ENCODE data around the gene PLP2.
A peak's percentile ranks its signal among the peaks of the same experiment; 100 is the strongest.
"Not testable (repeated sequence)": the region's sequence is repeated elsewhere in the genome, so short reads cannot be mapped to it uniquely, and the experiment has no call there.

PLP2 gene

DNA sequence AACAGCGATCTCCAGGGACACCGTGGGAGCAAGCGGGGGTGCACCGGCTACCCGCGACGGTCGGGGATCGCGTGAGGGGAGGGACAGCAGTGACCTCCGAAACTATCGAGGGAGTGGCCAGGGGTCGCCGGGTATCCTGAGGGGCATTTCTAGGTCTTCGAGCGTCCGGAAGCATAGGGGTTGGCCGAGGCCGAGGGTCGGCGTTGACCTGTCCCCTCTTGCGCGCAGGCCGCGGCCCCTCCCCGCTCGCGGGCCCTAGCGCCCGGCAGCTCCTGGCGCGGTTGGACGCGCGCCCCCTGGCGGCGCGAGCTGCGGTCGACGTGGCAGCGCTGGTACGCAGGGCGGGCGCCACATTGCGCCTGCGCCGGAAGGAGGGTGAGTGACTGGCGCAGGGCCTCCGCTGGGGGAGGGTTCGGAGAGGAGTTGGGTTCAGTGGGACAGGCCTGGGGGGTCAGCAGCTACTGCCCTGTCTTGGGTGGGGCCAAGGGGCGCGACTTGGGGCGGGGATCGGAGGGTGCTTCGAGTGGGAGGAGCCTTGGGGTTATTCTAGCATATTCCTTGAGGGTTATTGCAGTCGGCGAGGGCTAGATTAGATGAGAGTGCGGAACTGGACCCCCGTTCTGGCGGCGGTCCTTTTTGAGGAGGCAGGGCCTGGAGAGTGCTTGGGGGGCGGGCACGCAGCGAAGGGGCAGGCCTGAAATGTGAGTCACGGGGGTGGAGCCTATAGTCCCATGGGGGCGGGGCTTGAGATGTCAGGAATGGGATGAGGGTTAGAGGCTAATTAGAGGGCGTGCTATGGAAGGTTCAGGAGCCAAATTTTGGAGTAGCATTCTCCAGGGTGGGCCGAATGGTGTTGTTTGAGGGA is 7.9 kb upstream of the PLP2 start:
- peak; percentile 82 for DNase-seq (ENCODE audit: low spot score)

DNA sequence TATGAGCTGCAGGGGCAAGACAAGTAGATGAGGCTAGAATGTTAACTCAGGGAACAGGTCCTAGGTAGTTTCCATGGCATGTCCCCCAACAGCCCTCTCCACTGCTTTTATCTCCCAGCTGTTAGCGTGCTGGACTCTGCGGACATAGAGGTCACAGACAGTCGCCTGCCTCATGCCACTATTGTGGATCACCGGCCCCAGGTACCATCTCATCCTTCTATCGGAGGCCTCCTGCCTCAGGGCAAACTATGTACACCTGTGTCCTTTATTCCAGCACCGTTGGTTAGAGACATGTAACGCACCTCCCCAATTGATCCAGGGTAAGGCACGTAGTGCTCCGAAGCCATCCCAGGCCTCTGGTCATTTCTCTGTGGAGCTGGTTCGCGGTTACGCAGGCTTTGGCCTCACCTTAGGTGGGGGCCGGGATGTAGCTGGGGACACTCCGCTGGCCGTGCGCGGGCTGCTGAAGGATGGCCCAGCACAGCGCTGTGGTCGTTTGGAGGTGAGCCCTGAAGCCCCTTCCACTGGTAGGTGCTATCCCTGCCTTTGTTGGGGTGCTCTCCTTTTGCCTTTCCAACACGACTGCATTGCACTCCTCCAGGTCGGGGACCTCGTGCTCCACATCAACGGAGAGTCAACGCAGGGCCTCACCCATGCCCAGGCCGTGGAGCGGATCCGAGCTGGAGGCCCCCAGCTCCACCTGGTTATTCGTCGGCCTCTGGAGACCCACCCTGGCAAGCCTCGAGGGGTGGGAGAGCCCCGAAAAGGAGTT is 6.9 kb upstream of the PLP2 start:
- no peak for DNase-seq (ENCODE audit: low spot score)

DNA sequence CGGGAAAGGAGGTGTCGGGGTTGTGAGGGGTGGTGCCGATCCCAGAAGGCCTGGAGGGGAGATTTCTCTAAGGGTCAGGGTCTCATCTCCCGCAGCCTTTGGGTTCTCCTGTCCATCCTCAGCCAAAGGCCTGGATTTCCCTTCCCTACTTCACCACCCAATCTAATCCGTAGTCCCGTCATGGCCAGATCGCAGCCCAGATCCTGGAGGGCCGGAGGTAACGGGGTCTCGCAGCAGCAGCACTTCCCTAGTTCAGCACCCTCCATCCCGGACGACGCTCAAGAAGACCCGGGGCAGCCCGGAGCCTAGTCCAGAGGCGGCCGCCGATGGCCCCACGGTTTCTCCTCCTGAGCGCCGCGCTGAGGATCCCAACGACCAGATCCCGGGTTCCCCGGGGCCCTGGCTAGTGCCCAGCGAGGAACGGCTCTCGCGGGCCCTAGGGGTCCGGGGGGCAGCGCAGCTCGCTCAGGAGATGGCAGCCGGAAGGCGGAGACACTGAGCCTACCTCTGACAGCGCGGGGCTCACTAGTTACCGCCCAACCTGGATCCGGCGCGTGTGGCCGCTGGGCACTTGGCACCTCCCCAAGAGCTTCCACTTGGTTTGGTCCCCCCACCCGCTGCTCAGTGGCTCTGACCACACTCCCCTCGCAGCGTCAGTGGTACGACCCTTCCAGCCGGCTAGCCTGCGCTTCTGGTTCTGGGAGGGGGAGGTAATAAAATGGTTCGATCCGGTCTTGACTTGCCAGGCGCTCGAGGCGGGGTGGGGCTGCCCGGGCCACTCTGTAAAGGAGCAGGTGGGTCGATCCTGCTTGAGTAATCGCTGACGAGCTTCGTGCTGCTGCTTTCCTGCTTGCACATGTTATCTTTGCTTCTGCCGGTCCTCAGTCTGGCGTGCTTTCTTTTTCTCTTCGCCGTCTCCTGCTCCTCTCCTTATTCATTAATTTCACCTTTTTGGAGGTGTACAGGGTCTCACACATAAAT is 5.5 kb upstream of the PLP2 start:
- peak; percentile 93 for DNase-seq (ENCODE audit: low spot score)

DNA sequence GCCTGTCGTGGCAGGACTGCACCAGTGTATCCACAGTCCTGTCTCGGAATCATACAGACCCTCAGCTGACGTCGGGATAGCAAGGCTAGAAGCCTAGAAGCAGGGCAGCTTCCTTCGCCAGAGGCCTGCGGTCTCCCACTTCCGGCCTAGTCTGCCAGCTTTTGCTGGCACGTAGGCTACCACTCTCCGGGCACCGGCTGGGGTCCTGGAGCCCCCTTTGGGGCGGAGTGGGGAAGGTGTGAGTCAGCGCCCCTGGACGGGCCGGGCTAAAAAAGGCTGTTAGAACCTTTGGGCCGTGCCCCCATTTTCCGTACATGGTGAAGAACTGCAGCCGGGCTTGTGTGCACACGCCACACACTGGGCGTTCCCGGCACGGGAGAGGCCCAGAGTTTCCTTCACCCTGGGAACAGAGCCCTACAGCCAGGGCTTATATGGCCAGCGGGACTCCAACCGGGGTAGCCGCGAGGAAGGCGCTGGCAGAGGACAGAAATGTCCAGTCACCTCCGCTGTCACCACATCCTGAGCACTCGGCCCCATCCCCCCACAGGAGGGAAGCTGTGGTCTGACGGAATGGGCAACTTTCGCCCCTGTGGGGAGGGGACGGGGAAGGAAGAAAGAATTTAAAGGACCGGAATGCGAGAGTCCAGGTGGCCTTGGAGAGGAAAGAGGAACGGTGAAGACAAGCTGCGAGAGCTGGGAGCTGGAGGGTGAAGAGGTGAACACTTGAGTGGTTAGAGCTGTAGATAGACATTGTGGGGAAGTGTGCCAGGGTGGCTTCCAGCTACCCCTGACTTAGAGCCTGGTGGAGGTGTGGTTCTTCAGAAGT is 4.6 kb upstream of the PLP2 start:
- DNase-seq (ENCODE audit: low spot score), result no peak

DNA sequence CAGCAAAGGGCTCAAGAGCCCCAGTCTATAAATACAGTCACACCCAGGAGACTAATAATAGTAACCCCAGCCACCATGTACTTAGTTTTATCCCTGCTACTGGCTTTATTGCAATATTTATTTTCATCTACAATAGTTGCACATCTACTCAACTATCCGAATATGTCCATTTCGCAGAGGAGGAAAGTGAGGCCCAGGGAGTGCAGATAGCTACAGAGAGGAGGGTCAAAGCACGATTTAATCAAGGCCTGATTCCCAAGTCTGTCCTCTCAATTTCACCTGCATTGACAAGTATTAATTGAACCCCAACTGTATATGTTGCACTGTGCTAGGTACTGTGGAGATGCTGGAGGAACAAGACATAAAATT is 4.0 kb upstream of the PLP2 start:
- DNase-seq (ENCODE audit: low spot score), result no peak

DNA sequence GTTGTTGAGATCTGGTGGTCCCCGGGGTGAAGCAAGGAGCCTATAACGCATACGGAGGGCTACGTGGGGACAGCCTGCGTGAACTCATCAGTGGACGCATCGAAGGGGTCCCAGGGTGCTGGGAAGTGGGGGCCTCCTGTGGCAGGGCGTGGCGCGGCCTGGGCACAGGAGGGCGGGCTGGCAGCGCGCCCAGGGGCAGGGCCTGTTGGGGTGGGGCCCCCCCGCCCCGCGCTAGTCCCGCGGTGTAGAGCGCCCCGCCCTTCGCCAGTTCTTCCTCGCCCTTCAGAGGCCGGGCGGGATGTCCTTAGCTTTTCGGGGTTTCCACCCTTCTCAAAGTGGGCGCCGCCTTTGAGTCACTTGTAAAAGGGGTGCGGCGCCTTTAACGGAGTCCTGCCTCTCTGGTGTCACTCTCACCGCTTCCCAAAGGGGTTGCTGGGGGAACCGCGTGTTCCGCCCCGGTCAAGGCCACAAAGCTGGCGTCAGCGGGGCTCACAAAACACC is 632 bp downstream of the PLP2 start:
- no peak for DNase-seq (ENCODE audit: low spot score)

DNA sequence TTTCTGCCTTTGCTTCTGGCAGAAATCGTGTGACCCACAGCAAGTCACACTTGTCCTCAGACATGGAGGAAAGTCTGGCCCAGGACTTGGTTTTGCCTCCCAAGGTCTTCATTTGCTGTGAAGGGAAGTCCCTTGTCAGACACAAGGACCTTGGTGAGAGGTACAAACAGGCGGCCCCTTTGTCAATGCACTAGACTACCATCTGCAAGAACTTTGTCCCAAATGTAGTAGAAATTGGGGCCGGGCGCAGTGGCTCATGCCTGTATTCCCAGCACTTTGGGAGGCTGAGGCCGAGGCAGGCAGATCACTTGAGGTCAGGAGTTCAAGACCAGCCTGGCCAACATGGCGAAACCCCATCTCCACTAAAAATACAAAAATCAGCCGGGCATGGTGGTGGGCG is 1.8 kb downstream of the PLP2 start:
- DNase-seq (ENCODE audit: low spot score), result not testable (repeated sequence)

DNA sequence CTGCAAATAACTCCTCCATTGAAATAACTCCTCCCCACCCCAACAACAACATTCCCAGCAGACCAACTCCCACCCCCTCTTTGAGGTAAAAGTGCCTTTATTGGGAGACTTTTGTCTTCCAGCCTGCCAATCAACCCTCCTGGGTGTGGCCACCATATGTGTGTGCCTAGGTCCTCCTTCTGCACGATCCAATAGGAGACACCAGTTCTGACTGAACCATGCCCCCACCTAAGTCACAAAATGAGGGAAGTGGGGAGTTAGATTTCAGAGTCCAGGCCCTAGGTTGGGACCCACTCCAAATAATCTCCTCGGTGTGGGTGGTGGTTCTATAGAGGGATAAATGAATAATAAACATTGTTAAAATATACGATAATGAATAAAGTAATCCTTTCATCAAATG is 3.0 kb downstream of the PLP2 start:
- no peak for DNase-seq (ENCODE audit: low spot score)

DNA sequence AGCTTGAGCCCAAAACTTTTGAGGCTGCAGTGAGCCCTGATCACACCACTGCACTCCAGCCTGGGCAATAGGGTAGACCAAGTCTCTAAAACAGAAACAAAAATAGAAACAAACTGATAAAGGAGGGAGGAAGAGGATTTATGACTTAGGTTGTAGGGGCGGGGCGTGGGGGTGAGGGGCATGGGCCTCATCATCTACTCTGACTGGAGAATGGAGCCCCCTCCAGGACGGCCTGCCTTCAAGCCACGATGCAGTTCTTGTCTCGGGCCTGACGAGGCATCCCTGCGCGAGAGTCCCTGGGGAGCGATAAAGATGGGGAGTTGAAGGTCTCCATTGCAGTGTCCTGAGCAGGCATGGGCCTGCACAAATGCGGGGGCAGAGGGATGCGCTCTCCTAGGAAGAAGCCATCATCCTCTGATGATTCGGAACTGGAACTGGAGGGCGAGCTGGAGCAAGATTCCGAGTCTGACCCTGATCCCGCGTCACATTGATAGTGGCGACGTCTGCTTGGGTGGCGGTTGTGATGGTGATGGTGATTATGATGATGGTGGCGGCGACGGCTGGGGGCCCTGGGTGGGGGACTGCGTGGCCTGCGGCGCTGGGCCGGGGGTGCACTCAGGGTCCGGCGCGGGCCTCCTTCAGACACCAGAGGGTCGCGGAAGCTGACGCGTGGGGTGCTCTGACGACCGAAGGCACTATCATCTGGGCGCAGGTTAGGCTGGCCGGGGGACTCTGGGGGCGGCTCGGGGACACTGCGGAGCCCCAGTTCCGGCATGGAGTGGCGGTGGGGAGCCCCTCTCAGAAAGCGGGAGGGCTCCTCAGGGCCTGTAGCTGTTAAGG is 4.0 kb downstream of the PLP2 start:
- no peak for DNase-seq (ENCODE audit: low spot score)

DNA sequence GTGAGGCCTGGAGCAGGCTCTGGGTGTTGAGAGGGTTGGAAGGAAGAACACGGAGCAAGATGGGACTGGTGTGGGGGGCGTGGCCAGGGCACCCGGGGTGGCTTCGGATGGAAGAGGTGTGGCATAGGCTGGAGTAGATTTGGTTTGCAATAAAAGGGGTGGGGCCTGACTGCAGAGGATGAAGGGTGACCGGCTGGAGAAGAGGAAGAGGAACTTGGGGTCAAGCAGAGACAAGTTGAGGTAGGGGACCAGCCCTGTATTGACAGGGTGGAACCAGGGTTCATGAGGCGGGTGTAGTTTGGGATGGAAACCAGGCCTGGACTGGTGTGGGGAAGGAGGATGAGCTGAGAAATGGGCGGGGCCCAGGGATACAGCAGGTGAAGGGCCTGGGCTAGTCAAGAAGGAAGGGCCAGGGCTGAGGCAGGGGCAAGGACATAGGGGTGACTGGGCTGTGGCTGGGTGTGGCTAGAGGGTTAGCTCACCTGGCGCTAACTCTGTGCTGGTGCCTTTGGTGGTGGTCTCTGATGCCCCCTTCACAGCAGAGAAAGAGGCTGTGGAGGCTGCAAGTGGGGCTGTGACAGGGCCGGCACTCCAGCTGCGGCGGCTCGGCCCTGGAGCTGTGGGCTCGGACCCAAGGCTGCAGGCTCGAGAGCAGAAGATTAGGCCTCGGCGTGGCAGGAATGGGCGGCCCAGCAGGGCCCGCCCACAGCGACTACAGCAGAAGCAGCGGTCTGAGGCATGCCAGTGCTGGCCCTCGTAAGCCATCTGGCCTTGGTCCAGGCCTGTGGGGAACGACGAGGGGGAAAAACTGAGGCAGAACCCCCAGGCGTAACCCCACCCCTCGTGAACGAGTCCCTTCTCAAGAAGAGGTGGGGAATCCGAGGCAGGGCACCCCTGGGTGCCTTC is 5.0 kb downstream of the PLP2 start:
- DNase-seq (ENCODE audit: low spot score), result no peak

DNA sequence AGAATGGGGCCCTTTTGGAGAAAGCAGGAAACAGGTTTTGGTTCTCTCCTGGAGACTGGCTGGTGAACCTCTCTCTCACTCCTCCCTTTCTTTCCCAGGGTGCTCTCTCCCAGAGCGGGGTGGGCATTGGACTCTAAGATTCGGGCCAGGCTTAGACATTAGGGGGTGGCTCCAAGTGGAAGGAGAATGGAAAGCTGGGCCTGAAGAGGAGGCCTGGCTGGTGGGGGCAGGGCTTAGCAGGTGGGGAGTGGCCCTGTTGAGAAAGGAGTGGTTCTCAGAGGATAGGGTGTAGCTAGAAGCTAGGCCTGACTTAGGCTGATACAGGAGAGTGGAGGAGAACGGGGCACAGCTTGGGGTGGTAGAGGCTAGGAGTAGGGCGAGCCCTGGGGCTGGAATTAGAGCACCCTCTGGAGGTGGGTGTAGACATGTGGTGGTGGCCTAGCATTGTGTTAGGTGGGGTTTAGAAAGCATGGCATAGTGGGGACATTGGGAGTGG is 5.7 kb downstream of the PLP2 start:
- DNase-seq (ENCODE audit: low spot score), result no peak

DNA sequence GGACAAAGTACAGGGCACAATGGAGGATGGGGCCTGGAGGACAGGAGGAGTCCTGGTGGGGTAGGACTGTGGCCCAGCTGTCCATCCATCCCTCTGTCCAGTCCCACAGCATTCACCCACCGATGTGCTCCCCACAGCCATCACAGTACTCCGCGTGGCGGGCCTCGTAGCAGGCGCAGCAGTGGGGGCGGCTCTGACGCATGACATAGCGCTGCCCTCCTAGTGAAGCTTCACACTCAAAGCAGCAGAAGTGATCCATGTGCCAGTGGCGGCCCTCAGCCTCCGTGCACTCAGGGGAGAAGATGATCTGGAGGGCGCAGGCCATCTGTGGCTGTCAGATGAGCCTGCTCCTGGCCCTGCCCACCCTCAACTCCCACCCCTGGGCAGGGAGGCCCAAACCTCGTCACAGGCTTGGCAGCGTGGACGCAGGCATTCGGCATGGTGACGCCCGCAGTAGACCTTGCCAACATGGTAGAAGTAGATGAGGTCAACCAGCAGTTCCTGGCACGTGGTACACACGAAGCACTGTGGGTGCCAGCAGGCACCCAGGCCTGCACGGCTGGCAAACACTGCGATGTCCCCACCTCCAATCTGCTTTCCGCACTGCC is 6.3 kb downstream of the PLP2 start:
- DNase-seq (ENCODE audit: low spot score), result no peak

DNA sequence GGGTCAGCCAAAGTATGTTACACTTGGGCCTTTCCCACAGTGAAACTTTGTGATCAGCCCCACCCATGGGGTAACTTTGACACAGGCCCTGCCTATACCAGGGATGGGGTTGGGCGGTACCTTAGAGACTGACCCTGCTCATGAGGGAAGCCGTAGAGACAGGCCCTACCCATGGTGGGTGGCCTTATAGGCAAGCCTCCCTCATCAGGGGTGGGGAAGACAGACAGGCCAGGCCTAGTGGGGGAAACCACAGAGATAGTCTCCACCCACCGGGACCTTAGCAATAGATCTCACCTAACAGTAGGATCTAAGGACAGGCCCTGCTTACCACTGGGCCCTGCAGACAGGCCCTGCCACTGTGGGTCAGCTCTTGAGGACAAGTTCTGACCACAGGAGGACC is 6.8 kb downstream of the PLP2 start:
- no peak for DNase-seq (ENCODE audit: low spot score)

DNA sequence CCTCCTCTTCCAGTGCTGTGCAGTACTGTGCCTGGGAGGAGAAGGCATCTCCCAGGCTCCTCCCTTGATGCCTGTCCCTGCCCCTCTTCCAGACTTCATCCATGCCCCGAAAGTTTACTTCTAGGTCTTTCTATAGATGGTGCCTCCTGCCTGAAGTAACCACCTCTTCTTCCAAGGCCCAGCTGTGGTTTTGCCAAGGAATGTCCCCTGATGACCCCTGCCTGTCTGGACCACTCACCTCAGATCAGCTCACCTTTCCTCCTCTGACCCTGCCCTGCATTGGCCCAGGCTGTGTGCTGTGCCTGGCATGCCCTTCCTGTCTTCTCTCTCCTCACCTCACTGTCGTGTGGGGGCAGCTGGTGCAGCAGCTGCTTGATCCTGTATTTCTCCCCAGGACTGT is 7.7 kb downstream of the PLP2 start:
- no peak for DNase-seq (ENCODE audit: low spot score)

DNA sequence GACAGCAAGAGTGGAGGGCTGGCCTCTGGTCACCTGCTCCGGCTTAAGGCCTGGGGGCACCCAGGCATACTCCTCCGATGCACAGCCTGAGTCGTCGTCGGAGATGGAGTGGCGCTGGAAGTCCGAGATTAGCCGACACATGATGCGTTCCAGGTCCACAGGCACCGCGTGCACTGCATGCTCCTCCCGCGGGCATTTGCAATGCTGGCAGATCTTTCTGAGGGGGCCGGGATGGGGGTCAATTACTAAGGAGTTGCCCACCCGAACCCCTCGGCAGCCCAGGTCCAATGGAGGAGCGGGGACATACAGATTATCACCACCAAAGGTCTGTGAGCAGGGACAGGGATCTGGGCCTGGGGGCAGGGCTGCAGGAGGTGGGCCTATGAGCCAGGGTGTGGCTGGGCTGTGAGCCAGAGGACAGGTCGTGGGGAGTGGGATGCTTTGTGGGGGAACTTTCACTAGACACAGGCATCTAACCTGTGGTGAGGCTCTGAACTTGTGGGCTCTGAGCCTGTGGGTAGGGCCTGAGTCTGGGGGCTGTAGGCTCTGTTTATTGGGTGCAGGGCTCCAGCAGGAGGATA is 12.1 kb downstream of the PLP2 start:
- DNase-seq (ENCODE audit: low spot score), result no peak

DNA sequence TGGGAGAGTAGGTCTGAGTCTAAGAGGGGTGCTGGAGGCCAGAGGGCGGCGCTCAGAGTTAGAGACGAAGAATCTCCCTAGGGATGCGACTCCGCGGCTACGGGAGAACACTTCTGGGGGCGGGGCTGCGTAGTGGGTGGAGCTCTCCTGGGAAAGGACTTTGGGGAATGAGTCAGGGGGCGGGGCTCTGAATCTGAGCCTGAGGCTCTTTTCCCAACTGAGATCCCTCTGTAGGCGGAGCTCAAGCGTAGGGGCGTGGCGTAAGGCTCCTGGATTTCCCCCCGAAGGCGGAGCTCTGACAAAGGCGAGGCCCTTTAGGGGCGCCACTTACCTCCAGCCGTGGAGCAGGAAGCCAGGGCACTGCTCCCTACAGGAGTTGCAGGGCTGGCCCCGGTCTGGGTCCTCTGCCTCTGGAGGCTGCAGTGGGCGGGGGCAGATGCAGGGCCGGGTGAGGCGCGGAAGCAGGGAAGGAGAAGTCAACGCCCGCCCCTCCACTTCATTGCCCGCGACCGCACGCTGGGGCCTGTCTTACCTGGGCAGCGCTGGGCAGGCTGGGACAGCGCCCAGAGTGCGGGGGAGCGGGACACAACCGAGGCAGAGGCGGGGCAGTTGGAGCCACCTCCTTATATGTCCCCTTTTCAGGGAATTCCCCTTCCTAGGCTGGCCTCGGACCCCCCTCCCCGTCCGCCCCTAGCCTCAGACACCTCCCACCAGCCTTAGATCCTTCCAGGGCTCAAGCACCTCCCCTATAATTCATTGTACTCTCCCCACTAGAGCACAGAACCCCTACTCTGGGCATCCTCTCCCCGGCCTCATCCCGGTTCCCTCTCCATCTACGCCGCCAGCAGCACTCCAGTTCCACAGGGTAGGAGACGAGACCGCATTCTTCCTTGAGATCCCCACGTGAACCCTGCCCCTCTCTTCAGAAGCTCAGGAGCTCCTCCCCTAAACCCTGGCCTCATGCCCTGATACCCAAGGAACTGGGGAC is 12.9 kb downstream of the PLP2 start:
- peak; percentile 87 for DNase-seq (ENCODE audit: low spot score)
